Fibroblast of peridontal ligament (primary cell): ENCODE results near the gene RGS12.
A peak's percentile ranks its signal among the peaks of the same experiment; 100 is the strongest.

ENCODE experiments used
- DNase-seq: peaks from one replicate; pipeline ENCODE4 v3.0.0-alpha.2; 2010; ENCODE audit errors: extremely low read depth

RGS12 gene, protein sequence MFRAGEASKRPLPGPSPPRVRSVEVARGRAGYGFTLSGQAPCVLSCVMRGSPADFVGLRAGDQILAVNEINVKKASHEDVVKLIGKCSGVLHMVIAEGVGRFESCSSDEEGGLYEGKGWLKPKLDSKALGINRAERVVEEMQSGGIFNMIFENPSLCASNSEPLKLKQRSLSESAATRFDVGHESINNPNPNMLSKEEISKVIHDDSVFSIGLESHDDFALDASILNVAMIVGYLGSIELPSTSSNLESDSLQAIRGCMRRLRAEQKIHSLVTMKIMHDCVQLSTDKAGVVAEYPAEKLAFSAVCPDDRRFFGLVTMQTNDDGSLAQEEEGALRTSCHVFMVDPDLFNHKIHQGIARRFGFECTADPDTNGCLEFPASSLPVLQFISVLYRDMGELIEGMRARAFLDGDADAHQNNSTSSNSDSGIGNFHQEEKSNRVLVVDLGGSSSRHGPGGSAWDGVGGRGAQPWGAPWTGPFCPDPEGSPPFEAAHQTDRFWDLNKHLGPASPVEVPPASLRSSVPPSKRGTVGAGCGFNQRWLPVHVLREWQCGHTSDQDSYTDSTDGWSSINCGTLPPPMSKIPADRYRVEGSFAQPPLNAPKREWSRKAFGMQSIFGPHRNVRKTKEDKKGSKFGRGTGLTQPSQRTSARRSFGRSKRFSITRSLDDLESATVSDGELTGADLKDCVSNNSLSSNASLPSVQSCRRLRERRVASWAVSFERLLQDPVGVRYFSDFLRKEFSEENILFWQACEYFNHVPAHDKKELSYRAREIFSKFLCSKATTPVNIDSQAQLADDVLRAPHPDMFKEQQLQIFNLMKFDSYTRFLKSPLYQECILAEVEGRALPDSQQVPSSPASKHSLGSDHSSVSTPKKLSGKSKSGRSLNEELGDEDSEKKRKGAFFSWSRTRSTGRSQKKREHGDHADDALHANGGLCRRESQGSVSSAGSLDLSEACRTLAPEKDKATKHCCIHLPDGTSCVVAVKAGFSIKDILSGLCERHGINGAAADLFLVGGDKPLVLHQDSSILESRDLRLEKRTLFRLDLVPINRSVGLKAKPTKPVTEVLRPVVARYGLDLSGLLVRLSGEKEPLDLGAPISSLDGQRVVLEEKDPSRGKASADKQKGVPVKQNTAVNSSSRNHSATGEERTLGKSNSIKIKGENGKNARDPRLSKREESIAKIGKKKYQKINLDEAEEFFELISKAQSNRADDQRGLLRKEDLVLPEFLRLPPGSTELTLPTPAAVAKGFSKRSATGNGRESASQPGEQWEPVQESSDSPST (N-terminal part only)

DNA sequence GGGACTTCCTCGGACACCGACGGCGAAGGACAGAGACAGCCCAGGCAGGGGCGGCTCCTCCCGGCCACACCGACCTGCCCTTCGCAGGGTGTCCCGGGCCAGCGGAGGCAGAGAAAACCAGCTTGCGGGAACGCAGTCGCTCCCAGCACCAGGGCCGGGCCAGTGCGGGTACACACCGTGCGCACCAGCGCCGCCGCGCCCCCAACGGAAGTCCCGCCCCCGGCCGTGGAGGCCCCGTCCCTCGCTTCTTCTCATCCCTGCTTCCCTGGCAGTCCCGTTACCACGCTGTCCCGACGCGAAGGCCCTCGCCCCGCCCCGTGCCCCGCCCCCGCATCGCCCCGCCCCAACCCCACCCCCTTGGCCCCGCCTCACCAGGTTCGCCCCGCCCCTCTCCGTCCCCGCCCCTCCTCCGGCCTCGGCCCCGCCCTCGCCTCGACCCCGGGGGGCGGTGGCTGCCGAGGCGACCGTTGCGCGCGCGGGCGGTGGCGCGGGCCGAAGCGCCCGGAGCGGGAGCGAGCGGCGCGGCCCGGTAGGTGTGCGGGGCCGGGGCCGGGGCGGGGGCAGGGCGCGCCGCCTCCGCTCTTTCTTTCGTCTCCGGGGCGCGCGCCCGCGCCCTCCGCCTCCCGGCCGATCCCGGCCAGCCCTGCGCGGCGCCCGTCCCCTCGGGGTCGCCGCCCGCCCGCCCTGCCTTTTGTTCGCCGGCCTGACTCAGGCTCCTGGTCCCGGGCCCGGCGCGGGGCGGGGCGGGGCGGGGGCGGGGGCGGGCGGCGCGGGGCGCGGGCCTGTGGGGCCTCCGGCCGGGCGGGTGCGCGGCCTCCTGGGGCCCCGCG is at the start of gene RGS12:
Gene RGS12, plus strand, starts transcription at position 451 of the 830 bp plus-strand sequence. CDS start 23,150 bp downstream, outside the sequence.
- DNase-seq = peak; percentile 86

DNA sequence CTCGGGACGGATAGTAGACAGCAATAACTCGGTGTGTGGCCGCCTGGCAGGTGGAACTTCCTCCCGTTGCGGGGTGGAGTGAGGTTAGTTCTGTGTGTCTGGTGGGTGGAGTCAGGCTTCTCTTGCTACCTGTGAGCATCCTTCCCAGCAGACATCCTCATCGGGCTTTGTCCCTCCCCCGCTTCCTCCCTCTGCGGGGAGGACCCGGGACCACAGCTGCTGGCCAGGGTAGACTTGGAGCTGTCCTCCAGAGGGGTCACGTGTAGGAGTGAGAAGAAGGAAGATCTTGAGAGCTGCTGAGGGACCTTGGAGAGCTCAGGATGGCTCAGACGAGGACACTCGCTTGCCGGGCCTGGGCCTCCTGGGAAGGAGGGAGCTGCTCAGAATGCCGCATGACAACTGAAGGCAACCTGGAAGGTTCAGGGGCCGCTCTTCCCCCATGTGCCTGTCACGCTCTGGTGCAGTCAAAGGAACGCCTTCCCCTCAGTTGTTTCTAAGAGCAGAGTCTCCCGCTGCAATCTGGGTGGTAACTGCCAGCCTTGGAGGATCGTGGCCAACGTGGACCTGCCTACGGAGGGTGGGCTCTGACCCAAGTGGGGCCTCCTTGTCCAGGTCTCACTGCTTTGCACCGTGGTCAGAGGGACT is 49.6 kb upstream of the RGS12 start:
- no peak for DNase-seq

DNA sequence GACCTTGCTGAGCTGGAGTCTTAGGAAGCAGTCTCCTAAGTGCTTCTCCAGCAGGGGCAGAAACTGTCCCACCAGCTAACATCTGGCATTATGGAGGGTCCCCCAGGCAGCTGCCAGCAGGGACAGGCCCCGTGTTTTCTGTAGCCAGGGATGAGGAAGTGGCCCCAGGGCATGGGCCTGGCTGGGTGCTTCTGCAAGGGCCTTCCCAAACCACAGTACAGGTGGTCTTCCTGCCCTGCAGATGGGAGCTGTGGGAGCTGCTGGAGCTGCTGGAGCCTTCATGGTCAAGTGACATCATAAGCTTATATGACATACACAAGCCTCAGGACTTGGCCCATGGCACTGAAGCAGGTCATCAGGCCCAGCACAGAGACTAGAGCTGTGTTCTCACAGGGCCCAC is 48.8 kb upstream of the RGS12 start:
- DNase-seq = no peak

DNA sequence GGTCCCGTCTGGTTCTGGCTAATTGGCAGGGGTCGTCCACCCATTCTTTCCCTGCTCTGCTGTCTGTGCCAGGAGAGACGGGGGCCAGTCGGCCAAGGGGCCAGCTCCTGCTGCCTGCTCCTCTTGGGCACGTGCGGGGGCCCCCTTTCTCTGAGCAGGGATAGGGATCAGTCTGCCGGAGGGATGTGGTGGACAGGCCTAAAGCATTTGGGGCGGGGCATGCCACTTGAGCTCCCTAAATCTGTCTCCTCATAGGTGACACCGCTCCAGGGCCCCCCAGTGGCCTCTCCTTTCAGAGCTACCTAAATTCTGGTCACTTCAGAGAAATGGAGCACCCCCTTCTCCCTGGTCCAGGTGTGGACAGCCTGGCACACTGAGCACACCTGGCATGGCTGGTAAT is 48.1 kb upstream of the RGS12 start:
- no peak for DNase-seq

DNA sequence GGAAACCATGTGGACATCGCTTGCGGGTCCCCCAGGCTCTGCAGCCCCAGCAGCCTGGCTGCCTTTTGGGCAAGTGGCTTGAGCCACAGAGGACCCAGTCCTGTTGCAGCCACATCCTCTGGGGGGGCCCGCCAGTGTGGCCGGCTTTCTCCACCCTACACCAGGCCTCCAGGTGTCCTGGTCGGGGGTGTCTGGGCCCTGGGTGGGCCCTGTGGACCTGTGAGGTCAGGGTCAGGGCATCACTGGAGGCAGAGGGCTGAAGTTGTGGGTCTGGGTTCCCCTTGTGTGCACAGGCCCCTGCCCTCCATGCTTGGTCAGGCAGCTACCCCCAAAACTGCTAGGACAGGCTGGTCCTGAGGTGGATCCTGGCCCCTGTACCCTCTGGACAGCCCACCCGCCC is 47.1 kb upstream of the RGS12 start:
- DNase-seq = no peak

DNA sequence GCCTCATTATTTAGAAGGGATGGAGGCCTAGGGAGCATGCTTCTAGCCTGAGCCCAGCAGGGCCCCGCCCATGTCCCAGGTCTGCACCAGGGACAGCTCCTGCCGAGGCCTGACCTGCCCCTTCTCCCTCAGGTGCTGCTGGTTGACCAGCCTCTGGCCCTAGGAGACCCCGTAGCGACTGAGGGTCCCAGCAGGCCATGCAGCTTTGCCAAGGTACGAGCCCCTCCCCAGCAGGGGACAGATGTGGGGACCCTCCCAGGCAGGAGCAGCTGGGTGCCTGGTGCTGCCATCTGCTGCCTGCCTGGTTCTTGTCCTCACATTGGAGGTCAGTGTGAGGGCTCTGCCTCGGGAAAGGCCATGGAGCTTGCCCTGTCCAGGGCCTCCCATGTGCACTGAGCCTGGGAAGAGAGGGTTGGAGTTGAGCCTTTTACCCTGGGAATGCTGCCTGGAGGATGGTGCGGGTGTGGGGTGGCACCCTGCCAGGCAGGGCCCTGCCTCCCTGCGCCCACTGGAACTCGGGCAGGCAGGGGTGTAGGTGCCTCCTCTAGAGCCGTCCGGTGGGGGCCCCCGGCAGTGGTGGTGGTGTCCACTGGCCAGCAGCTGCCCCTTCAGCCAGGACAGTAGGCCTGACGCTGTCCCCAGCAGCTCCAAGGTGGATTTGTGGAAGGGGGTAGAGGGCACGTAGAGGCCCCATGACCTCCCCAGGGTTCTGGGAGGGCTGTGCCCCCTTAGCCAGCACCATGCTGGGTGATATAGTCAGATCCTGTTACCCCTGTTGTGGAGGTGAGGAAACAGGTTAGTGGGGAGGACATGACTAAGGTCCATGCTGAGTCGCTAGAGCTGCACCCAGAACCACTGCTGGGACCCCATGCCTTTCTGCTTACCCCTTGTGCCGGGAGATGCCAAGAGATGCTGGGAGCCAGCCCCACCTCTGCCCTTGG is 46.1 kb upstream of the RGS12 start:
- DNase-seq = no peak

DNA sequence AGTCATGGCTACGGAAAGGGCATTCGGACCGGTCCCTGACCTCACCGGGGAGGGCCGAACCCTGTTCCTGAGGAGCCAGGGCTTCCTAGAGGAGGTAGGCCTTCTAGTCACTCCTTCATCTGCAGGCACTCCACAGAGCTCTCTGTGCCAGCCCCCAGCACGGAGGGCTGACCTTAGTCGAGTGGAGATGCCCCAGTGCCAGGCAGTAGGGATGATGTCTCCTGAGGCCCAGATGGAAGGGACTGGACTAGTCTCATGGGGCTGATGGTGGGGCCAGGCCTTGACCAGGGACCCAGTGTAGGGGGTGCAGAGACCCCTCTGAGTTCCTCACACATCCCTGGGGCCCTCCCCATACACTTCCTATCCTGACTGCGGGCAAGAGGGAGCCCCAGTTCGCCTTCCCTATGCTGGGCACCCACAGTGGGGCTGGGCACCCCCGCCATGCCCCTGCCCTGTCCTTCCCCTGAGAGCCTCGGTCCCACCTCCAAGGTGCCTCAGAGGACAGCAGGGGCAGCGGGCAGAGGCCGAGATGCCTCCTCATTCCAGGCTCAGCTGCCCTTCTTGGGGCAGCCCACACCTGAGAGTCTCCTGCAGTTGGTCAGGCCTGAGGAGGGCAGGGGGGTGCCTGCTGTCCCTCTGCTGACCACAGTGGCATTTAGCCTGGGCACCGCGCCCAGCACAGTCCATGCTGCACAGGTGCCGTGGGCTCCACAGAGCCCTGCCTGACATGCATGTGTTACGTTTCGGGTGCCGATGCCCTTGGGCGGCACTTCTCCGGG is 45.2 kb upstream of the RGS12 start:
- DNase-seq = no peak

DNA sequence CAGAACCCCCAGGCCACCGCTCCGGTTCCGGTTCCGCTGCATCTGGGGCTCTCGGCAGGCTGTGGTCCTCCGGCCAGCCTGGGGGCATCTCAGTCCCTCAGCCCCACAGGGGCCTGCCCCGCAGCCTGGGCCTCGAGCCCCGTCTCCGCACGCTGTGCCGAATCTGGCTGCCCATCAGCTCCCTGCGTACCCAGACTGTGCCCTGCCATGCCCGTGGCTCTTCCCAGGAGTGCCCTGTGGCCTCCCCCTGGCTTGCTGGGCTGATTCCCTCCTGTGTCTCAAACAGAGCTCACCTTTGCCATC is 44.7 kb upstream of the RGS12 start:
- no peak for DNase-seq

DNA sequence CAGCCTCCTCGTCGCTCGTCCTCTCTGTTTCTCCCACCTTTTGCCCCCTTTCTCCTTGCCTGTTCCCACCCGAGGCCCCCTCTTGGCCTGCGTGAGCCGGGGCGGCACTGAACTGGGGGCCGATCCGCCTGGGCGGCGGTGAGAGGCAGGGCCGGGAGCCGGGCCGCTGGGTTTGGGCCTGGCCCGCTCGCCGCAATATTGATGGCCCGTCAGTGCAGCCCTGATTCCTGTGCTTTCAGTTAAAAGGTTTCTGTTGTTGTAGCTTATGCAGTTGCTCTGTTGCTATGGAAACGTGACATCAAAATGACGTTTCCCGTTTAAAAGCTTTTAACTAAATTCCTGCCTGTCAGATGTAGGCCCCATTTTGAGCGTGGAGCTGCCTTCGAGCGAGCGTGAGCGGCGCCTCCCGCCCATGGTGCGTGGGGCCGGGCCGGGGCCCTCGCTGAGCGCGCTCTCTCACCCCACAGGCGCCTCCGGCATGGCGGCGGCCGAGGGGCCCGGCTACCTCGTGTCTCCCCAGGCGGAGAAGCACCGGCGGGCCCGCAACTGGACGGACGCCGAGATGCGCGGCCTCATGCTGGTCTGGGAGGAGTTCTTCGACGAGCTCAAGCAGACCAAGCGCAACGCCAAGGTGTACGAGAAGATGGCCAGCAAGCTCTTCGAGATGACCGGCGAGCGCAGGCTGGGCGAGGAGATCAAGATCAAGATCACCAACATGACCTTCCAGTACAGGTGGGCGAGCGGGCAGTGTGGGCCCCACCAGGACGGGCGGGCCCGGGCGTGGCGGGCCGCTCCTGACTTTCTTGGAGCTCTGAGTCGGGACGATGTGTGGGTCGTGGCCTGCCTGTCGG is 43.8 kb upstream of the RGS12 start, which contains the start of gene MSANTD1:
Gene MSANTD1, plus strand, starts transcription at position 349 of the 851 bp plus-strand sequence. Its CDS starts 64 bp downstream, at position 413.
- peak; percentile 49 for DNase-seq

DNA sequence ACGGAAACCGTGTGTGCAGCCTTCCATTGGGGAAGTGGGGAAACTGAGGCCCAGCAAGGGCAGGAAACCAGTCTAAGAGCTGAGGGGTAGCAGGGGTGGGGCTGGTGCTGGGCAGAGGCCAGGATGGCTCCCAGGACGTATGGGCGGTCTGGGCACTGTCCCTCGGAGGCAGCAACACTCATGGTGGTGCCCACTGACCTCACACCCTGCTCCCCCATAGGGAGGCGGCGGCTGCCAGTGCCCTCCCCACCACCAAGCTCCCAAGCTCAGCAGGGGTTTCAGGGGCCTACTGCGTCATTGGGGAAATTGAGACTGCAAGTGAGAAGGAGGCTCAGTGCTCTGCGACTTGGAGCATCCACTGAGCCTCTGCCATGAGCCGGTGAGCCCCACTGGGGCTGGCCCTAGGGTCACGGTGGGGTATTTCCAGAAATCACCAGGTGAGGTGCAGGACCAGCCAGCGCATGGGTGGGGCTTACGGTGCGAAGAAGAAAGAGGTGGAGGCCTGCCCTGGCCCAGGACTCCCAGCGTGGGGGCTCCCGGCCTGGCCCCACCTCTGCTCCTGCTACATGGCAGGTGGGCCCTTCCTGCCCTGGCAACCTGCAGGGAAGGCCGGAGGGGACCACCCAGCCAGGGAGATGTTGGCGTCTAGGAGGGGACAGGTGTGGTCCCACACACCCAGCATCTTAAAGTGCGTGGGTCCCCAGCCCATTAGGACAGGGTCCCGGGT is 42.9 kb upstream of the RGS12 start:
- DNase-seq = no peak

DNA sequence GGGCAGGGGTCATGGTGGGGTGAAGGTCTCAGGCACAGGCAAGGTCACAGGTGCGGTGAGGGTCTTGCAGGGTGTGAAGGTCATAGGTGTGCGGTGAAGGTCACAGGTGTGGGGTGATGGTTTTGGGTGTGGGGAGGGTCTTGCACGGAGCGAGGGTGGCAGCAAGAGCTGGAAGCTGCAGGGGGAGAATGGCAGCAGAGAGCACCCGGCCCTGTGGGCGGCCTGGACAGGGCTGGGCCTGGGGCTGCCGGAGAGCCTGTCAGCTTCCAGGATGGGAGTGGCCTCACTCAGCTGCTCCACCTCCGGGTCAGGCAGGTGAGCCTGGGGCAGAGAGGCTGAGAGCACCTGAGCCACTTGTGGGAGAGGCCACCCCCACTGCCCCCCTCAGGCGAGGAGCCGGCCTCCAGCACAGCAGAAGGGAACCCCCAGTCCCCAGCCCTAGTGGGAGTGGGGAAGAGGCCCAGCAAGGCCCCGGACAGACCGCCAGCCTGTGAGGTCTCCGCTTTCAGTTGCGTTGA is 42.3 kb upstream of the RGS12 start:
- DNase-seq = no peak

DNA sequence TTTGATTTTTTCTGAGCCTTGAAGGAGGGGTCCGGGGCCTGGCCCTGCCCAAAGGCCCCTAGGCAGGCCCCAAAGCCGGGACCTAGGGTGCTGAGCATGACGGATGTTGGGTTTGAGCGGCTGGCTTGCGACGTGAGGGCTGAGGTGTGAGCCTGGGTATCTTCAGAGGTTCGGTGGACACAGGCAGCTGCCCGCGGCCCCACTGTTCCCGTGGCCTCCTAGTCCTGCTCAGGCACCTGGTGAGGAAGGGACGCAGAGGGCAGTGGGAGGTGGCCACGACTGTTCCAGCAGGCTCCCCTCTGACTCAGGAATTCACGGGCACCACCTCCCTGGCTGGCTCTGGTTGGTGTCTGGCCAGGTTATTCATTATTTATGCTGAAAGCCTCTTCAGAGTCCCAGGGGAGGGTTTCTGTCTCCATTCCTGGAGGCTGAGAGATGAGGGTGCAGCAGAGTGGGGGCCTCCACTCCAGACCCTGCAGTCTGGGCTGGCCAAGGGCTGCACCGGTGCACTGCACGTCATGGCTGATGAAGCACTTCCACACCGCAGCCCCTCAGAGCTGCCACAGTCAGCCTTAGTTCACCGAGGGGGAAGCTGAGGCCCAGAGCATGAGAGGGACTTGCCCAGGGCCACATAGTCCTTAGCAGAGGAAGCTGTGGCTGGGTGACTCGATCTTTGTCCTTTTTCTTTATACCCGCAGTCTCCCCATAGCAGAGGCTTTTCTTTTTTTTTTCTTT is 41.7 kb upstream of the RGS12 start:
- no peak for DNase-seq

DNA sequence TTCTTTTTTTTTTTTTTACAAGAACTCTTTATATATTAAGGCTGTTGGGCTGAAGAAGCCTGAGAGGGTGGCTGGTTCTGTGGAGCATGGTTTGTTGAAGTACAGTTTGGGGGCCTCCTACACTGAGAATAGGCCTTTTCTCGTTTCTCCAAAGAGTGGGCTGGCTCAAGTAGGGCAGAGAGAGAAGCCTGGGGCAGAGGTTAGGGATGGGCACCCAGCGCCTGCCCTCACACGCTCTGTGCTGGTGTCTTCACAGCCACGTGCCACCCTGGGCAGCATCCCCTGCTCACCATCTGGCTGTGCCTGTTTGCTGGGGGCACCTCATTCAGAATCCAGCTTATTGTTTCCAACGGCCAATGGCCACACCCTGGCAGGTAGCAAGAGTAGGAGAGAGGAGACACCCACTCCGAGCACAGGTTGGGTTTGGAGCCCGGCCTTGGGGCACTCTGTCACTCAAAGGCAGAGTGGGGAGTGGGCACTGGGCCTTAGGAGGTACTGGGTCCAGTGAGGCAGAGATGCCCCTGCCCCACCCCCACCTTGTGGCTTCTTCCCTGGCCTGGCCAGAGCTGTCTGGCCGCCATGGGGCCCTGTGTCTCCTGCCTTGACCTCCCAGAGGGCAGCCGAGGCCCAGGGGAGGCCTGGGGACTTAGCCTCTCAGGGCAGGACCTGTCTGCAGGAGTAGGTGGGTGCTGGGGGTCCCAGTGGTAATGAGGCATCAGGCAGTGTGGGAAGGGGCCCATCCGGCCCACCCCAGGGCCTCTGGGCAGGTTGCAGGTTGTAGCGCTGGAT is 40.9 kb upstream of the RGS12 start:
- no peak for DNase-seq

DNA sequence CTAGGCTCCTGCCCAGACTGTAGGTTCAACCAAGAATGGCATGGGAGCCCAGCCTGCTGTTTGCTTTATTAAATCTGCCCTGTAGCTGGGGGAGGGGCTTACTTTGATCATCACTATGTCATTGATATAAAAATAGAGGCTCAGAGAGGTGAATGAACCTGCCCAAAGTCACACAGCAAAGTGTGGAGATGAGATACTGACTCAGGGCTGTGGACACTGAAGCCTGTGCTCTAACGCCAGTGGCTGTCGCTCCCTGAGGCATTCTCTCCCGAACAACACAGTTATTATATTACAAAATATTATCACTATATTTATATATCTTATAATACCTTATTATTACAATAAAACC is 40.4 kb upstream of the RGS12 start:
- DNase-seq = no peak

DNA sequence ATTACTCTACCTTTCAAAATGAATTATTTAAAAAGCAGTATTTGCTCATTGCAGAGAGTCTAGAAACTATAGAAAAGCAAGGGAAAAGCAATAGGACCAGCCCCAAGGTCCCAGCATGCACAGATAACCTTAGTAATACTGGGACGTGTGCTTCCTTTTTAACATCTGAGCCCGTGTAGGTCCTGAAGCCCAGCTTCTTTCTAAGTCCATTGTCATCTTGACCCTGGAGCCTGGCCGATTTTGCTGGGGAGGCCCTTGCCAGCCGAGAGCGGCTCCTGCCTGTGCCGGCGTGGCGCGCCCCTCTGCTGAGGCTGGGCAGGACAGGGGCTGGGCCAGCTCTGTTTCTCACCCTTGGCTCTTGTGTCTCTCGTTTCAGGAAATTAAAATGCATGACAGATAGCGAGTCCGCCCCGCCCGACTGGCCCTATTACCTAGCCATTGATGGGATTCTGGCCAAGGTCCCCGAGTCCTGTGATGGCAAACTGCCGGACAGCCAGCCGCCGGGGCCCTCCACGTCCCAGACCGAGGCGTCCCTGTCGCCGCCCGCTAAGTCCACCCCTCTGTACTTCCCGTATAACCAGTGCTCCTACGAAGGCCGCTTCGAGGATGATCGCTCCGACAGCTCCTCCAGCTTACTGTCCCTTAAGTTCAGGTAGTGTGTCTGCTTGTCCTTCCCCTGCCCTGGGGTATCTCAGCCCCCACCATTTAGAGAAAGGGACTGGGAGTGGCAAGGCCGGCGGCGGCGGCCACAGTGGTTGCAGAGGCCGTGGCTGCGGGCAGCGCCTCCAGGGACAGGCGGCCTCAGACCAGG is 39.8 kb upstream of the RGS12 start:
- no peak for DNase-seq
